22Rv1 (cell line): ENCODE results near the gene SIPA1L2.

Experiments
- CTCF ChIP-seq: fragments of 450-650 bp; IDR thresholded peaks from 2 replicates; pipeline ENCODE4 v1.5.1; 2017; ENCODE audit warnings: mild to moderate bottlenecking
- ZFX ChIP-seq: fragments of 450-650 bp; IDR thresholded peaks from 2 replicates; pipeline ENCODE4 v1.6.1; 2017; ENCODE audit warnings: antibody characterized with exemption, borderline replicate concordance

- no peak for TF ChIP-seq CTCF
- TF ChIP-seq ZFX, result no peak
Measured at GRCh38 chr1:232599178-232600041, 30.5 kb downstream of the SIPA1L2 start.
